ENCODE data around the gene ACTN1. TPM values are rescaled to one million over a fixed set of nuclear protein-coding genes. Genes with fewer than 3 reads are reported as not detected.

ACTN1 gene
- total RNA-seq, 1 donor: 447 TPM

- Histone ChIP-seq H4K20me1 (ENCODE audit: insufficient read depth, low read length) (peaks cover 91% of the 10 kb centered on the region), H3K27ac (ENCODE audit: low read depth, low read length) (no peak overlapping the region), H3K27me3 (ENCODE audit: insufficient read depth, low read length) (no peaks in the 10 kb centered on the region), H3K4me3 (ENCODE audit: insufficient read depth, low read length) (no peak overlapping the region), H2AFZ (ENCODE audit: low read length) (no peak overlapping the region), H3K4me2 (ENCODE audit: insufficient read depth, low read length) (no peak overlapping the region), H3K9me3 (ENCODE audit: low read depth, low read length) (no peaks in the 10 kb centered on the region), H3K4me1 (ENCODE audit: insufficient read depth, low read length) (peaks cover 13% of the 10 kb centered on the region), H3K36me3 (ENCODE audit: insufficient read depth, low read length) (peaks cover 59% of the 10 kb centered on the region), H3K79me2 (ENCODE audit: insufficient read depth, low read length) (peaks cover 100% of the 10 kb centered on the region)
- TF ChIP-seq, protein P1, sequence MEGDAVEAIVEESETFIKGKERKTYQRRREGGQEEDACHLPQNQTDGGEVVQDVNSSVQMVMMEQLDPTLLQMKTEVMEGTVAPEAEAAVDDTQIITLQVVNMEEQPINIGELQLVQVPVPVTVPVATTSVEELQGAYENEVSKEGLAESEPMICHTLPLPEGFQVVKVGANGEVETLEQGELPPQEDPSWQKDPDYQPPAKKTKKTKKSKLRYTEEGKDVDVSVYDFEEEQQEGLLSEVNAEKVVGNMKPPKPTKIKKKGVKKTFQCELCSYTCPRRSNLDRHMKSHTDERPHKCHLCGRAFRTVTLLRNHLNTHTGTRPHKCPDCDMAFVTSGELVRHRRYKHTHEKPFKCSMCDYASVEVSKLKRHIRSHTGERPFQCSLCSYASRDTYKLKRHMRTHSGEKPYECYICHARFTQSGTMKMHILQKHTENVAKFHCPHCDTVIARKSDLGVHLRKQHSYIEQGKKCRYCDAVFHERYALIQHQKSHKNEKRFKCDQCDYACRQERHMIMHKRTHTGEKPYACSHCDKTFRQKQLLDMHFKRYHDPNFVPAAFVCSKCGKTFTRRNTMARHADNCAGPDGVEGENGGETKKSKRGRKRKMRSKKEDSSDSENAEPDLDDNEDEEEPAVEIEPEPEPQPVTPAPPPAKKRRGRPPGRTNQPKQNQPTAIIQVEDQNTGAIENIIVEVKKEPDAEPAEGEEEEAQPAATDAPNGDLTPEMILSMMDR (IDR thresholded peaks at IDR 0.05; ENCODE audit: extremely low read depth, low read depth, low read length): no peak
- no peak for DNase-seq (ENCODE audit: insufficient read length, low spot score, missing footprints)
Measured at GRCh38 chr14:68931063-68931462, 48.0 kb downstream of the ACTN1 start.

- Histone ChIP-seq H3K9me3 (ENCODE audit: low read depth, low read length) (no peaks in the 10 kb centered on the region), H3K27me3 (ENCODE audit: insufficient read depth, low read length) (no peaks in the 10 kb centered on the region), H3K4me3 (ENCODE audit: insufficient read depth, low read length) (no peak overlapping the region), H3K4me2 (ENCODE audit: insufficient read depth, low read length) (no peak overlapping the region), H3K4me1 (ENCODE audit: insufficient read depth, low read length) (peaks cover 12% of the 10 kb centered on the region), H3K36me3 (ENCODE audit: insufficient read depth, low read length) (peaks cover 67% of the 10 kb centered on the region), H4K20me1 (ENCODE audit: insufficient read depth, low read length) (peaks cover 96% of the 10 kb centered on the region), H3K79me2 (ENCODE audit: insufficient read depth, low read length) (peaks cover 100% of the 10 kb centered on the region), H2AFZ (ENCODE audit: low read length) (no peak overlapping the region), H3K27ac (ENCODE audit: low read depth, low read length) (no peak overlapping the region)
- DNase-seq (ENCODE audit: insufficient read length, low spot score, missing footprints): no peak
- TF ChIP-seq, protein P1 (IDR thresholded peaks at IDR 0.05; ENCODE audit: extremely low read depth, low read depth, low read length): no peak
Measured at GRCh38 chr14:68929623-68930307, 49.3 kb downstream of the ACTN1 start.

DNA sequence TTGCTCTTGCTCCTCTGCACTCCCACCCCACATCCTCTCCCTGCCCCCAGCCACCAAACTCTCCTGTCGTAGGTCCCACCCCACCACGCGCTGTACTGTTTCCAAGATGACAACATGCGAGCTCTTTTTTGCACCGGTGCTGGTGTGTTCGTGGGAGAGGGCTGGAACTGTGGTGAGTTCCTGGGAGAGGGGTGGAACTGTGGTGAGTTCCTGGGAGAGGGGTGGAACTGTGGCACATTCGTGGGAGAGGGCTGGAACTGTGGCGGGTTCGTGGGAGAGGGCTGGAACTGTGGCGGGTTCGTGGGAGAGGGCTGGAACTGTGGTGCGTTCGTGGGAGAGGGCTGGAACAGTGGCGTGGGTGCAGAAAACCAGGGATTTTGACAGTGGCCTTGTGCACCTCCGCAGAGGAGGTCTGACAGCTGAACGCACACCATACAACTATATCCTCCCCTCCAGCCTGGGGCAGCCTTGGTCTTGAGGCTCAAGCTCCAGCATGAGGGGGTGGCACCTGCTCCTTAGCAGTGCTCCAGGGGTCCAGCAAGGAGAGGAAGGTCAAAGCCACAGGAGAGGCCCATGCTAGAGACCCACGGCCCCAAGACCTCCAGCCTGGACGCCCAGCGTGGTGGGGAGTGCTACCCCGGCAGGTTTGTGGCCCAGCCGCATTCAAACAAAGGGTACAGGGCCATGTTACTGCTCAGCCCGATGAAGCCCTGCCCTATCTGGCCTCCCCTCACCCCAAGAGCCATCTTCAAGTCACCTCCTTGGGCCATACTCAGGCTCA lies 50.1 kb downstream of the ACTN1 start:
- Histone ChIP-seq H3K4me3 (ENCODE audit: insufficient read depth, low read length) (no peak overlapping the region), H3K27ac (ENCODE audit: low read depth, low read length) (peak overlapping the region; percentile 20), H3K27me3 (ENCODE audit: insufficient read depth, low read length) (no peaks in the 10 kb centered on the region), H3K36me3 (ENCODE audit: insufficient read depth, low read length) (peaks cover 68% of the 10 kb centered on the region), H4K20me1 (ENCODE audit: insufficient read depth, low read length) (peaks cover 95% of the 10 kb centered on the region), H3K4me2 (ENCODE audit: insufficient read depth, low read length) (no peak overlapping the region), H3K9me3 (ENCODE audit: low read depth, low read length) (no peaks in the 10 kb centered on the region), H3K4me1 (ENCODE audit: insufficient read depth, low read length) (peaks cover 11% of the 10 kb centered on the region), H2AFZ (ENCODE audit: low read length) (no peak overlapping the region), H3K79me2 (ENCODE audit: insufficient read depth, low read length) (peaks cover 100% of the 10 kb centered on the region)
- no peak for DNase-seq (ENCODE audit: insufficient read length, low spot score, missing footprints)
- TF ChIP-seq, protein P1 (IDR thresholded peaks at IDR 0.05; ENCODE audit: extremely low read depth, low read depth, low read length): no peak
